ENCODE measurements around the gene ASIC2. TPM values are rescaled to one million over a fixed set of nuclear protein-coding genes. Genes with fewer than 3 reads are reported as not detected.

The ASIC2 gene
- total RNA-seq, 1 experiment from 2014 or later, result 0.09 TPM

DNA sequence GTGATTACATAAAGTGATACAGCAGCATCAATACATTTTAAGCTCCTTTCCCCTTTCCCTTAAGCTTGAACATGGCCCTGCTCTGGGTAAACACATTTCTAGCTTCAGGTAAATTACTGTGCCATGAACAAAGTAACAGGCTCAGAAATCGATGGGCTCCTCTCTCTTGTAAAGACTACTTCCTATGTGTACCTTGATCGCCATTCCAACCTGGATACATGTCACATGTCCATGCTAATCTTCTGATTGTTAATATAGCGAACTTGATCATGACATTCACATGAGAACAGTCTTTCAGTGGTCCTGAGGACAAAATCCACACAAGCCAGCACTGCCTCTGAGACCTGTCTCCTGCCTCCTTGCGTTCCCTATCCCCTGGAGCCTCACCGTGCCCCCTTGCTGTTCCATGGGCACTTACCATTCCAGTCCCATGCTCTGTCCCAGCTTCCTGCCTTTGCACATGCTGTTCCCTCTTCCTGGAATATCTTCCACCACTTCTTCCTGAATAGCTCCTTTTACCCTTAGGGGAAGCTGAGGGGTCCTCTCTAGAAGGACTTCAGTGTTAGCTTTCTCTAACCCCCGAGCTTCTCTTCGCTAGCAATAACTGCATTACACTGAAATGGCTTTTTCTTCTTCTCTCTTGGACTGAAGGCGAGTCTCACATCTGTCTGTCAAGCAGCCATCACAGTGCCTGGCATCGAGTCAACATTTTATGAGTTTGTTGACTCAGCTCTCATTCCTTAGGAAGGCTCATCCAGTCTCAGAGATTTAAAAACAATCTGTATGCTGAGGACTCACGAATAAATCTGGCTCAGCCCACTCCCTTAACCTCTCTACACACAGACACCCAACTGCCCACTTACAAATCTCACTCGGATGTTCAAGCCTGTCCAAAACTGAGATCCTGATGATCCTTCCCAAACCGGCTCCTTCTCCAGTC is 93.3 kb downstream of the ASIC2 start:
- no TSS peak for BruUV-seq (replicated peaks)
- TF ChIP-seq, protein P1, sequence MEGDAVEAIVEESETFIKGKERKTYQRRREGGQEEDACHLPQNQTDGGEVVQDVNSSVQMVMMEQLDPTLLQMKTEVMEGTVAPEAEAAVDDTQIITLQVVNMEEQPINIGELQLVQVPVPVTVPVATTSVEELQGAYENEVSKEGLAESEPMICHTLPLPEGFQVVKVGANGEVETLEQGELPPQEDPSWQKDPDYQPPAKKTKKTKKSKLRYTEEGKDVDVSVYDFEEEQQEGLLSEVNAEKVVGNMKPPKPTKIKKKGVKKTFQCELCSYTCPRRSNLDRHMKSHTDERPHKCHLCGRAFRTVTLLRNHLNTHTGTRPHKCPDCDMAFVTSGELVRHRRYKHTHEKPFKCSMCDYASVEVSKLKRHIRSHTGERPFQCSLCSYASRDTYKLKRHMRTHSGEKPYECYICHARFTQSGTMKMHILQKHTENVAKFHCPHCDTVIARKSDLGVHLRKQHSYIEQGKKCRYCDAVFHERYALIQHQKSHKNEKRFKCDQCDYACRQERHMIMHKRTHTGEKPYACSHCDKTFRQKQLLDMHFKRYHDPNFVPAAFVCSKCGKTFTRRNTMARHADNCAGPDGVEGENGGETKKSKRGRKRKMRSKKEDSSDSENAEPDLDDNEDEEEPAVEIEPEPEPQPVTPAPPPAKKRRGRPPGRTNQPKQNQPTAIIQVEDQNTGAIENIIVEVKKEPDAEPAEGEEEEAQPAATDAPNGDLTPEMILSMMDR (conservative IDR thresholded peaks at IDR 0.05), result no peak
- TF ChIP-seq EZH2 (IDR thresholded peaks at IDR 0.05; ENCODE audit: low read depth), result no peak
- Histone ChIP-seq H3K9me3 (ENCODE audit: insufficient read depth, low read depth) (no peaks in the 10 kb centered on the region), H3K4me3 (no peak overlapping the region), H3K36me3 (ENCODE audit: low read depth) (no peaks in the 10 kb centered on the region), H3K27me3 (ENCODE audit: insufficient read depth, low read depth) (peaks cover 3% of the 10 kb centered on the region; the same call in 1 of the 2 replicates), H3K4me1 (replicated peaks; ENCODE audit: insufficient read depth) (no peaks in the 10 kb centered on the region), H4K20me1 (ENCODE audit: insufficient read depth) (no peaks in the 10 kb centered on the region; the same call in 1 of the 2 replicates), H3K27ac (no peak overlapping the region), H3K79me2 (ENCODE audit: low read depth) (no peaks in the 10 kb centered on the region), H3K9me2 (ENCODE audit: insufficient read depth) (no peaks in the 10 kb centered on the region), H3F3A (ENCODE audit: insufficient read depth, low read depth) (no peaks in the 10 kb centered on the region), H2AFZ (no peak overlapping the region), H3K4me2 (no peak overlapping the region)
- intact Hi-C loops (cut with micrococcal nuclease; ENCODE audit: unreplicated experiment), result no loop called here
- no peak for DNase-seq
- POLR2A ChIA-PET (ENCODE audit: unreplicated experiment), result no interaction called here
- CTCF ChIA-PET, result no interaction called here

DNA sequence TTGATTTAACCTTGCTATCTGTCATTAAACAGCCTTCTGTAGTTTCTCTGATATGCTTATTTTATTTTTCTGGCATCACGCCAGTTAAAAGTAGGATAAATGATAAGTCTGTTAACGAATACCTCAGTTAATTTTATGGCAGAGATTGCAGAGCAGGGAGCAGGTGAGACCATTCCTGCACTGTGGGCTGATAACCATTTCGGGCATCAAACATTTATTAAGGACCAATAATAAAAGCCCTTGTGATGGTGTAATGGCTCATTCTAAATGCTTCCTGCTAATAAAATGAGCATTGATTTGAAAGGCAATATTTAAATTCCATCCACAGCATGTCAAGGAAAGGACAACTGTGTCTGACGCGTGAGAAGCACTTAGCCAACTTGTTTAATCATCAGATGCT is 94.1 kb downstream of the ASIC2 start:
- intact Hi-C loops (cut with micrococcal nuclease; ENCODE audit: unreplicated experiment), result no loop called here
- no peak for DNase-seq
- TF ChIP-seq EZH2 (IDR thresholded peaks at IDR 0.05; ENCODE audit: low read depth), result no peak
- TF ChIP-seq, protein P1 (conservative IDR thresholded peaks at IDR 0.05), result no peak
- no peaks in the 10 kb centered on the region for H3K9me3 ChIP-seq (ENCODE audit: insufficient read depth, low read depth)
- no peaks in the 10 kb centered on the region for H3K36me3 ChIP-seq (ENCODE audit: low read depth)
- no peak overlapping the region for H3K4me2 ChIP-seq
- H2AFZ ChIP-seq, result no peak overlapping the region
- POLR2A ChIA-PET (ENCODE audit: unreplicated experiment), result no interaction called here
- H3K9me2 ChIP-seq (ENCODE audit: insufficient read depth), result no peaks in the 10 kb centered on the region
- H3K27me3 ChIP-seq (ENCODE audit: insufficient read depth, low read depth), result peaks cover 7% of the 10 kb centered on the region
- H3K4me1 ChIP-seq (replicated peaks; ENCODE audit: insufficient read depth), result no peaks in the 10 kb centered on the region
- H4K20me1 ChIP-seq (ENCODE audit: insufficient read depth), result no peaks in the 10 kb centered on the region
- H3K4me3 ChIP-seq, result no peak overlapping the region
- no peaks in the 10 kb centered on the region for H3K79me2 ChIP-seq (ENCODE audit: low read depth)
- BruUV-seq (replicated peaks), result no TSS peak
- CTCF ChIA-PET, result no interaction called here
- no peaks in the 10 kb centered on the region for H3F3A ChIP-seq (ENCODE audit: insufficient read depth, low read depth)
- no peak overlapping the region for H3K27ac ChIP-seq

DNA sequence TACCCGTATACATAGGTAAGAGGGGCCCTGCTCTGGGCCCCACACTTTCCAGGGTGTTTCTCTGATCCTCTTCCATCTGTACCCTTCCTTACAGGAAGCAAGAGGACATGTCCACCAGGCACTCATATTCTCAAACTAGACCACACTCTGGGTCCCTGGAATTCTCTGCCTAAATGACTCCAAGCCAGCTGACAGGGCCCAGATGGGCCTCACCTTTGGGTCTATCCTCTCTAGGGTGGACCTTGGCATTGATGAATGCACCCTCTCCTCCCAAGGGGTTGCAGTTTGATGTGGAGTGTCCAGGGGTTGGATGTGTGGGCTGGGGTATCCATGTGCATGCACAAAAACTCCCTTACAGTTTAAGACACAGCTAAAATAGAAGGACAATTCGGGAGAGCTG is 95.8 kb downstream of the ASIC2 start:
- intact Hi-C loops (cut with micrococcal nuclease; ENCODE audit: unreplicated experiment), result no loop called here
- POLR2A ChIA-PET (ENCODE audit: unreplicated experiment), result no interaction called here

More for the DNA sequence above, 95.8 kb downstream of the ASIC2 start:
- H3K4me2 ChIP-seq, result no peak overlapping the region
- H3K4me1 ChIP-seq (replicated peaks; ENCODE audit: insufficient read depth), result no peaks in the 10 kb centered on the region
- H3K9me2 ChIP-seq (ENCODE audit: insufficient read depth), result no peaks in the 10 kb centered on the region
- no peaks in the 10 kb centered on the region for H3K9me3 ChIP-seq (ENCODE audit: insufficient read depth, low read depth)
- H3F3A ChIP-seq (ENCODE audit: insufficient read depth, low read depth), result no peaks in the 10 kb centered on the region
- DNase-seq, result no peak
- no peaks in the 10 kb centered on the region for H3K79me2 ChIP-seq (ENCODE audit: low read depth)
- H3K27ac ChIP-seq, result no peak overlapping the region
- no peaks in the 10 kb centered on the region for H3K36me3 ChIP-seq (ENCODE audit: low read depth)
- H3K27me3 ChIP-seq (ENCODE audit: insufficient read depth, low read depth), result peaks cover 18% of the 10 kb centered on the region
- no peak overlapping the region for H2AFZ ChIP-seq
- BruUV-seq (replicated peaks), result no TSS peak
- CTCF ChIA-PET, result no interaction called here
- no peaks in the 10 kb centered on the region for H4K20me1 ChIP-seq (ENCODE audit: insufficient read depth)
- TF ChIP-seq EZH2 (IDR thresholded peaks at IDR 0.05; ENCODE audit: low read depth), result no peak
- TF ChIP-seq, protein P1 (conservative IDR thresholded peaks at IDR 0.05), result no peak
- H3K4me3 ChIP-seq, result no peak overlapping the region
